Stomach (tissue), 4 donors: ENCODE results near the gene CXCL3.

Experiments
- POLR2A ChIP-seq, 4 donors: fragments of 450-650 bp; IDR thresholded peaks; one replicate each; pipeline ENCODE4 v1.6.1; 2016; ENCODE audit warnings: antibody characterized with exemption in 4 of 4, control low read depth in 2 of 4, mild to moderate bottlenecking in 1 of 4, moderate library complexity in 1 of 4
- TF ChIP-seq, protein P1 (sequence below), 7 experiments: fragments of 450-650 bp in 4 of 7; fragments of 200-600 bp in 3 of 7; sonication (generic) in 3 of 7; IDR thresholded peaks; one replicate each; pipeline ENCODE4 v1.5.1; 2016 to 2019; ENCODE audit warnings: antibody characterized with exemption in 7 of 7, control low read depth in 2 of 7, mild to moderate bottlenecking in 1 of 7

DNA sequence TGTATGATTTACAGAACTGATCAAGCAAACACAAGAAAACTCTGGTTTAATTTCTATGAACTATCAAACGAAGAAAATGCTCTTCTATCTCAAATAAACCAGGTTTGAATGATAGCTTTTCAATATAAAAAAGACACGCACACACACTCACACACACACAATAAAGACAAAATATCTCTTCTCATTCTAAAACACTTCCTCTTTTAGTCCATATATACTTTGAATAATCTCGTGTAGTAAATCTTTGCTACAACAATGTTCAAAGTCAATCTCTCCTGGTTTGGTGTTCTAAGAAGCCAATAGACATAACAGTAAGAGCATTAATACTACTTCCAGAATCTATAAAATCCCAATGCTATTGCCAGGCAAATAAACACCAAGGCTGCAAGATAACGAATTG is 47.2 kb upstream of the CXCL3 start:
- no peak for TF ChIP-seq POLR2A (IDR thresholded peaks at IDR 0.05)
- TF ChIP-seq, protein P1, sequence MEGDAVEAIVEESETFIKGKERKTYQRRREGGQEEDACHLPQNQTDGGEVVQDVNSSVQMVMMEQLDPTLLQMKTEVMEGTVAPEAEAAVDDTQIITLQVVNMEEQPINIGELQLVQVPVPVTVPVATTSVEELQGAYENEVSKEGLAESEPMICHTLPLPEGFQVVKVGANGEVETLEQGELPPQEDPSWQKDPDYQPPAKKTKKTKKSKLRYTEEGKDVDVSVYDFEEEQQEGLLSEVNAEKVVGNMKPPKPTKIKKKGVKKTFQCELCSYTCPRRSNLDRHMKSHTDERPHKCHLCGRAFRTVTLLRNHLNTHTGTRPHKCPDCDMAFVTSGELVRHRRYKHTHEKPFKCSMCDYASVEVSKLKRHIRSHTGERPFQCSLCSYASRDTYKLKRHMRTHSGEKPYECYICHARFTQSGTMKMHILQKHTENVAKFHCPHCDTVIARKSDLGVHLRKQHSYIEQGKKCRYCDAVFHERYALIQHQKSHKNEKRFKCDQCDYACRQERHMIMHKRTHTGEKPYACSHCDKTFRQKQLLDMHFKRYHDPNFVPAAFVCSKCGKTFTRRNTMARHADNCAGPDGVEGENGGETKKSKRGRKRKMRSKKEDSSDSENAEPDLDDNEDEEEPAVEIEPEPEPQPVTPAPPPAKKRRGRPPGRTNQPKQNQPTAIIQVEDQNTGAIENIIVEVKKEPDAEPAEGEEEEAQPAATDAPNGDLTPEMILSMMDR (IDR thresholded peaks at IDR 0.05), result no peak
